Ishikawa (cell line): Measurements from ENCODE around the gene ODF4.

Experiments used
- CEBPB ChIP-seq: IDR thresholded peaks from 2 replicates; pipeline ENCODE4 v1.6.1; 2012
- CREB1 ChIP-seq: IDR thresholded peaks from 2 replicates; pipeline ENCODE4 v1.6.1; 2012; ENCODE audit warnings: low read depth
- EGR1 ChIP-seq: IDR thresholded peaks from 2 replicates; pipeline ENCODE4 v1.6.1; 2012
- EP300 ChIP-seq: IDR thresholded peaks from 2 replicates; pipeline ENCODE4 v1.6.1; 2012; ENCODE audit warnings: borderline replicate concordance
- FOXM1 ChIP-seq: IDR thresholded peaks from 2 replicates; pipeline ENCODE4 v1.6.1; 2012; ENCODE audit warnings: low read depth, borderline replicate concordance
- MAX ChIP-seq: IDR thresholded peaks from 2 replicates; pipeline ENCODE4 v1.6.1; 2012
- NFIC ChIP-seq: IDR thresholded peaks from 2 replicates; pipeline ENCODE4 v1.6.1; 2012
- RAD21 ChIP-seq: IDR thresholded peaks from 2 replicates; pipeline ENCODE4 v1.6.1; 2012; ENCODE audit warnings: low read depth
- TAF1 ChIP-seq: IDR thresholded peaks from 2 replicates; pipeline ENCODE4 v1.6.1; 2012; ENCODE audit warnings: low read depth, mild to moderate bottlenecking
- TCF12 ChIP-seq: IDR thresholded peaks from 2 replicates; pipeline ENCODE4 v1.6.1; 2012; ENCODE audit warnings: low read depth
- TEAD4 ChIP-seq: IDR thresholded peaks from 2 replicates; pipeline ENCODE4 v1.6.1; 2012
- YY1 ChIP-seq: IDR thresholded peaks from 2 replicates; pipeline ENCODE4 v1.6.1; 2012; ENCODE audit warnings: low read depth
- TF ChIP-seq, protein P1 (sequence below): IDR thresholded peaks from 2 replicates; pipeline ENCODE4 v1.6.1; 2012
- TF ChIP-seq, protein P2 (sequence below): IDR thresholded peaks from 2 replicates; pipeline ENCODE4 v1.6.1; 2012; ENCODE audit warnings: low read depth, mild to moderate bottlenecking

ODF4 gene

DNA sequence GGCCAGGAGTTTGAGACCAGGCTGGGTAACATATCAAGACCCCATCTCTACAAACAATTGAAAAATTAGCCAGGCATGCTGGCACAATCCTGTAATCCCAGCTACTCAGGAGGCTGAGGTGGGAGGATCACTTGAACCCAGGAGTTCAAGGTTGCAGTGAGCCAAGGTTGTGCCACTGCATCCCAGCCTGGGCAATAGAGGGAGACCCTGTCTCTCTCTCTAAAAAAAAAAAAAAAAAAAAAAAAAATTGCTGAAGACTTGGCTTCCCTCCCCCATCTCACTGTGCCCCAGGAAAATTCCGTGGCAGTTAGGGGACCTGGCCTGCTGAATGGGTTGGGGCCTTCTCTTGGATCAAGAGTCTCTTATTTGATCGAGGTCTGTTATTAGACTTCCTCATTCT lies at the start of gene ODF4:
ODF4 (plus strand) TSS at position 301 of the 400 bp plus-strand sequence. CDS start 212 bp downstream, outside the sequence.
- TF ChIP-seq MAX (no peak), CREB1 (no peak), NFIC (no peak), TEAD4 (no peak), FOXM1 (no peak)
- TF ChIP-seq, protein P1, sequence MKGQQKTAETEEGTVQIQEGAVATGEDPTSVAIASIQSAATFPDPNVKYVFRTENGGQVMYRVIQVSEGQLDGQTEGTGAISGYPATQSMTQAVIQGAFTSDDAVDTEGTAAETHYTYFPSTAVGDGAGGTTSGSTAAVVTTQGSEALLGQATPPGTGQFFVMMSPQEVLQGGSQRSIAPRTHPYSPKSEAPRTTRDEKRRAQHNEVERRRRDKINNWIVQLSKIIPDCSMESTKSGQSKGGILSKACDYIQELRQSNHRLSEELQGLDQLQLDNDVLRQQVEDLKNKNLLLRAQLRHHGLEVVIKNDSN: no peak

DNA sequence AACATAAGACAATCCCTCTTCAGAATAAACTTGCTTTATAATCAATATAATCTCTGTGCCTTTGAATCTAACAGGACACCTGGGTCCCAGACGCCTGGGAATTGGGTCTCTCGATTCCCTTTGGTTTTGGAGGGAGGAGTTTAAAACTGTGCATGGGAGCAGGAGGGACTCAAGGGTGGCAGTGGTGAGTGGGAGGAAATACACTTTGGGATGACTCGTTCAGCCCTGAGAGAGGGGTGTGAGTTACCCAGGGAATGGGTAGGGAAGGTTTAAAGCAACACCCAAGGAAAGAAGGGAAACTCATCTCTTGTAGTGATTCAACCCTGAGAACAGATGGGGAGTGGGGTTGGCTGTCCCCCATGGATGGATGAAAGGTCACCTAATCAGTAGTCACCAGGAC lies 49.6 kb upstream of the ODF4 start:
- TF ChIP-seq, protein P2, sequence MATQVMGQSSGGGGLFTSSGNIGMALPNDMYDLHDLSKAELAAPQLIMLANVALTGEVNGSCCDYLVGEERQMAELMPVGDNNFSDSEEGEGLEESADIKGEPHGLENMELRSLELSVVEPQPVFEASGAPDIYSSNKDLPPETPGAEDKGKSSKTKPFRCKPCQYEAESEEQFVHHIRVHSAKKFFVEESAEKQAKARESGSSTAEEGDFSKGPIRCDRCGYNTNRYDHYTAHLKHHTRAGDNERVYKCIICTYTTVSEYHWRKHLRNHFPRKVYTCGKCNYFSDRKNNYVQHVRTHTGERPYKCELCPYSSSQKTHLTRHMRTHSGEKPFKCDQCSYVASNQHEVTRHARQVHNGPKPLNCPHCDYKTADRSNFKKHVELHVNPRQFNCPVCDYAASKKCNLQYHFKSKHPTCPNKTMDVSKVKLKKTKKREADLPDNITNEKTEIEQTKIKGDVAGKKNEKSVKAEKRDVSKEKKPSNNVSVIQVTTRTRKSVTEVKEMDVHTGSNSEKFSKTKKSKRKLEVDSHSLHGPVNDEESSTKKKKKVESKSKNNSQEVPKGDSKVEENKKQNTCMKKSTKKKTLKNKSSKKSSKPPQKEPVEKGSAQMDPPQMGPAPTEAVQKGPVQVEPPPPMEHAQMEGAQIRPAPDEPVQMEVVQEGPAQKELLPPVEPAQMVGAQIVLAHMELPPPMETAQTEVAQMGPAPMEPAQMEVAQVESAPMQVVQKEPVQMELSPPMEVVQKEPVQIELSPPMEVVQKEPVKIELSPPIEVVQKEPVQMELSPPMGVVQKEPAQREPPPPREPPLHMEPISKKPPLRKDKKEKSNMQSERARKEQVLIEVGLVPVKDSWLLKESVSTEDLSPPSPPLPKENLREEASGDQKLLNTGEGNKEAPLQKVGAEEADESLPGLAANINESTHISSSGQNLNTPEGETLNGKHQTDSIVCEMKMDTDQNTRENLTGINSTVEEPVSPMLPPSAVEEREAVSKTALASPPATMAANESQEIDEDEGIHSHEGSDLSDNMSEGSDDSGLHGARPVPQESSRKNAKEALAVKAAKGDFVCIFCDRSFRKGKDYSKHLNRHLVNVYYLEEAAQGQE: no peak
- TF ChIP-seq CREB1 (no peak), FOXM1 (no peak), RAD21 (no peak), EGR1 (no peak)
- TF ChIP-seq, protein P1: no peak

DNA sequence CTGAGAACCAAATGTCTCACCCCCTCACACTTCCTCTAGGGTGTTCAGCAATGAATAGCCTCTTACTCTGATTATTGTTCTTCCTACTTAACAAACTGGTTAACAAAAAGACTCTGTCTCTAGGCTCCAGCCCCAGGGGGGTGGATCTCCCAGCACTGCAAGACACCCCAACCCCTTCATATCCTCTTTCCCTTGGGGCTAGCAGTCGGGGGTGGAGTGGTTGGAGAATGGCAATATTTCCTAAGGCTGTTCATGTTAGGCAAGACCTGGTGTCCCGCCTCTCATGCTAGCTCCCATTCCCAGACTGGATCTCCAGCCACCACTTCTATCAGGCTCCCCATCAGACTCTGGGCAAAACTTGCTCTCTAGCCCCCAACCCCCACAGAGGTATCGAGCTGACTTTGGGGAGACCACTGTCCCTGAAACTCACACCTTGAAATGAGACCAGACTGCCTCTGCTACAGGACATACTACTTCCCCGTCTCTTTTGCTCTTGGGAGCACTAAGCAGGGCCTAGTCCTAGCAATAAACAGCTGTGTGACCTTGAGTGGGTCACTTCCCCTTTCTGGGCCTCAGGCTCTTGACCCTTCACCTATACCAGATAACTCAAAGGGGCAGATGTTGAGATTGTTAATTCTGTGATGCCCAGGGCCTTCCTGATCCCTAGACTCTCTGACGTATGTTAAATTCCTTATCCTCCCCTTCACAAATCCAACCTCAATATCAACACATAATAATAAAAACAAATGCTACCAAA lies 46.8 kb upstream of the ODF4 start:
- TF ChIP-seq TEAD4 (no peak), CREB1 (no peak), RAD21 (no peak), TCF12 (no peak), EGR1 (no peak), EP300 (no peak), YY1 (no peak), NFIC (no peak)
- TF ChIP-seq, protein P2: no peak
- TF ChIP-seq, protein P1: no peak

DNA sequence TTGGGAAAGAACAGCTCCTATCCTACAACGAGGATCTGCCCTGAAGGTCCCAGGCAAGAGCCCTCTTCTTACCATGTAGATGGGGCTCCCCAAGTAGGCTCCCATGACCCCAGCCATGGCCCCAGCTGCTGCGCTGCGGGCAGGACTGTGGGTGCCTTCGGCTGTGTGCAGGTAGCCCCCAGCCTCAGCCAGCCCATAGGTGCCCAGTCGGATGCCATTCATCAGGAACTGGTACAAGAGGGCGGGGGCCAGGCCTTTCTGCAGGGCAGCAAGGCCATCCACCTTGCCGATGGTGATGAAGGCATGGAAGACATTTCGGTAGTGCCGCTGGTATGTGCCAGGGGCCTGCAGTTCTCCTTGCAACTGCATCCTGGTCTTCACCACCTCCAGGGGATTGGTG lies 45.3 kb upstream of the ODF4 start:
- TF ChIP-seq TAF1: no peak
- TF ChIP-seq EGR1: no peak
- TF ChIP-seq FOXM1: no peak
- no peak for TF ChIP-seq YY1
- TF ChIP-seq CEBPB: no peak
- TF ChIP-seq MAX: no peak
- no peak for TF ChIP-seq EP300
- TF ChIP-seq, protein P2: no peak
- no peak for TF ChIP-seq NFIC
- TF ChIP-seq CREB1: no peak

- TF ChIP-seq YY1: no peak
- no peak for TF ChIP-seq EP300
Observed at GRCh38 chr17:8294814-8295316, 44.8 kb upstream of the ODF4 start.
